ENCODE measurements around the gene TCEANC2.

The TCEANC2 gene

DNA sequence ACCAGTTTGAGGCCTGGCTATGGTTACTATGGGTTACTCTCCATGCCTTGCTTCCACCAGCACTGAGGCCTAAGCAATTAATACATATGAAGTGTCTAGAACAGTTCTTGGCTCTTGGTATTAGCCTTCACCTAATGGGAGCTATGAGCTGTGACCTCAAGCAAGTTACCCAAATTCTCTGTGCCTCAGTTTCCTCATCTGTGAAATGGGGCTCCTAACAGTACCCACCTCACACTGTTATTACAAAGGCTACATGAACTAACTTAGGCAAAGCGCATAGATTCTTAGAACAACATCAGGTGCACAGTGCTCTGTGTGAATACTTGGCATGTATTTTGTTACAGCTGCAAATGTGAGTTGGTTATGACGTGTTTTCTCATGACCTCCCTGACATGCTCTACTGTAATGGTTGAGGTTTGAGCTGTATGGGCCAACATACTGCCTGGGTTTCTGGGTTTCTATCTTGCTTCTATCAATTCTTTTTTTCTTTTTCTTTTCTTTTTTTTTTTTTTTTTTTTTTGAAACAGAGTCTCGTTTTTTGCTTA, 72.9 kb downstream of the TCEANC2 start:
- TF ChIP-seq, protein P1, sequence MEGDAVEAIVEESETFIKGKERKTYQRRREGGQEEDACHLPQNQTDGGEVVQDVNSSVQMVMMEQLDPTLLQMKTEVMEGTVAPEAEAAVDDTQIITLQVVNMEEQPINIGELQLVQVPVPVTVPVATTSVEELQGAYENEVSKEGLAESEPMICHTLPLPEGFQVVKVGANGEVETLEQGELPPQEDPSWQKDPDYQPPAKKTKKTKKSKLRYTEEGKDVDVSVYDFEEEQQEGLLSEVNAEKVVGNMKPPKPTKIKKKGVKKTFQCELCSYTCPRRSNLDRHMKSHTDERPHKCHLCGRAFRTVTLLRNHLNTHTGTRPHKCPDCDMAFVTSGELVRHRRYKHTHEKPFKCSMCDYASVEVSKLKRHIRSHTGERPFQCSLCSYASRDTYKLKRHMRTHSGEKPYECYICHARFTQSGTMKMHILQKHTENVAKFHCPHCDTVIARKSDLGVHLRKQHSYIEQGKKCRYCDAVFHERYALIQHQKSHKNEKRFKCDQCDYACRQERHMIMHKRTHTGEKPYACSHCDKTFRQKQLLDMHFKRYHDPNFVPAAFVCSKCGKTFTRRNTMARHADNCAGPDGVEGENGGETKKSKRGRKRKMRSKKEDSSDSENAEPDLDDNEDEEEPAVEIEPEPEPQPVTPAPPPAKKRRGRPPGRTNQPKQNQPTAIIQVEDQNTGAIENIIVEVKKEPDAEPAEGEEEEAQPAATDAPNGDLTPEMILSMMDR (IDR thresholded peaks at IDR 0.05; ENCODE audit: insufficient read depth, missing control alignments), result no peak
- DNase-seq (ENCODE audit: insufficient read length, low spot score), result no peak
- FAIRE-seq, result no peak

GRCh38 chr1:54127594-54128300, 74.3 kb downstream of the TCEANC2 start:
- TF ChIP-seq, protein P1 (IDR thresholded peaks at IDR 0.05; ENCODE audit: insufficient read depth, missing control alignments), result no peak
- no peak for FAIRE-seq

GRCh38 chr1:54129858-54130257, 76.5 kb downstream of the TCEANC2 start:
- DNase-seq (ENCODE audit: insufficient read length, low spot score), result no peak
- FAIRE-seq, result no peak
- TF ChIP-seq, protein P1 (IDR thresholded peaks at IDR 0.05; ENCODE audit: insufficient read depth, missing control alignments), result no peak

More at GRCh38 chr1:54127594-54128300, 74.3 kb downstream of the TCEANC2 start:
- DNase-seq (ENCODE audit: insufficient read length, low spot score), result no peak

- FAIRE-seq (no peak), DNase-seq (ENCODE audit: insufficient read length, low spot score) (no peak)
- TF ChIP-seq, protein P1 (IDR thresholded peaks at IDR 0.05; ENCODE audit: insufficient read depth, missing control alignments), result no peak
Observed at GRCh38 chr1:54131419-54131818, 78.0 kb downstream of the TCEANC2 start.

- FAIRE-seq (no peak), DNase-seq (ENCODE audit: insufficient read length, low spot score) (no peak)
- TF ChIP-seq, protein P1 (IDR thresholded peaks at IDR 0.05; ENCODE audit: insufficient read depth, missing control alignments), result no peak
Observed at GRCh38 chr1:54132495-54132894, 79.1 kb downstream of the TCEANC2 start.

- TF ChIP-seq, protein P1 (IDR thresholded peaks at IDR 0.05; ENCODE audit: insufficient read depth, missing control alignments), result no peak
- DNase-seq (ENCODE audit: insufficient read length, low spot score) (no peak), FAIRE-seq (no peak)
Observed at GRCh38 chr1:54134295-54134694, 80.9 kb downstream of the TCEANC2 start.

DNA sequence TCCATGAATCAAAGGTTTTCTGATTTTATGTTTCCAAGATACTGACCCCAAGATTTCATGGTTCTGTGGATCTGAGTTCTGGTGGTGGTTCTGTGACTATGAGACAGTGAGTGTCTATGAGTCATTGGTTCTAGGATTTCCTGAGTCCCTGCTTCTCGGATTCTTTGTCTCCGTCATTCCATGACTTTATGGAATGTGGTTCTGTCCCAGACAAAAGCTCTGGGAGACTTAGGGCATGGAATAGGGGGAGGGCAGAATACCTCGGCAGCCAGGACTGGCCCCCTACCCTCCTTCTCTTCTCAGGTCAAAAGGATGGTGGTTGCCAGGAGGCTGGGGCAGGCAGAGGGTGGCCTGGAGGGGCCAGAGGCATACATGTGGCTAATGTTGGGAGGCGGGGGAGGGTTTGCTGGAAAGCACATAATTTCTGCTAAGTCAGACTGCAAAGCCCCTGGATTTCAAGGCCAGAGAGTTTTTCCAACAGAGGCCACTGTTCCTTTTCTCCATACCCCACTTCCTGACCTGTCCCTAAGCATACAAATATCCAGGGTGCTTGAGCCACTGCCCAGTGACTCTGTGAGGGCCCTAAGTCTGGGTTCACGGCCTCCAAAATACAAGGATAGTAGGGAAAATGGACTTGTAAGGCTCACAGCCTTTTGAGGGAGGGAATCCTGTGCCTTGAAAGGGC, 82.2 kb downstream of the TCEANC2 start:
- no peak for DNase-seq (ENCODE audit: insufficient read length, low spot score)
- no peak for FAIRE-seq
- TF ChIP-seq, protein P1 (IDR thresholded peaks at IDR 0.05; ENCODE audit: insufficient read depth, missing control alignments), result no peak
